Spleen (tissue), 7 donors: ENCODE data around the gene NOS1AP.
"Not testable (repeated sequence)": the region's sequence is repeated elsewhere in the genome, so short reads cannot be mapped to it uniquely, and the experiment has no call there.

Experiments
- CTCF ChIP-seq, 11 experiments: fragments of 200-600 bp in 7 of 11; fragments of 450-650 bp in 4 of 11; sonication (generic) in 4 of 11; IDR thresholded peaks in 8 of 11; conservative IDR thresholded peaks in 3 of 11; 1 replicate in 7 of 11; 2 replicates in 4 of 11; pipeline versions ENCODE4 v1.4.0 to v1.8.0; 2016 to 2021; ENCODE audit warnings: antibody characterized with exemption in 11 of 11, inconsistent platforms in 4 of 11, mild to moderate bottlenecking in 1 of 11
- POLR2A ChIP-seq, 3 donors: fragments of 450-650 bp; IDR thresholded peaks; one replicate each; pipeline ENCODE4 v1.5.1; 2017; ENCODE audit warnings: antibody characterized with exemption in 3 of 3, mild to moderate bottlenecking in 1 of 3
- POLR2AphosphoS5 ChIP-seq, 3 donors: sonication (generic); formaldehyde crosslinking; IDR thresholded peaks; one replicate each; pipeline ENCODE4 v1.5.1; 2017; ENCODE audit warnings: antibody characterized with exemption in 3 of 3
- donor health status: DM: no; HTN: no; CAD: no; lungs with moderate emphysema.
- donor health status: DM: no; HTN: no; CAD: no.
- donor health status: DM: no; HTN: no; CAD: no.

DNA sequence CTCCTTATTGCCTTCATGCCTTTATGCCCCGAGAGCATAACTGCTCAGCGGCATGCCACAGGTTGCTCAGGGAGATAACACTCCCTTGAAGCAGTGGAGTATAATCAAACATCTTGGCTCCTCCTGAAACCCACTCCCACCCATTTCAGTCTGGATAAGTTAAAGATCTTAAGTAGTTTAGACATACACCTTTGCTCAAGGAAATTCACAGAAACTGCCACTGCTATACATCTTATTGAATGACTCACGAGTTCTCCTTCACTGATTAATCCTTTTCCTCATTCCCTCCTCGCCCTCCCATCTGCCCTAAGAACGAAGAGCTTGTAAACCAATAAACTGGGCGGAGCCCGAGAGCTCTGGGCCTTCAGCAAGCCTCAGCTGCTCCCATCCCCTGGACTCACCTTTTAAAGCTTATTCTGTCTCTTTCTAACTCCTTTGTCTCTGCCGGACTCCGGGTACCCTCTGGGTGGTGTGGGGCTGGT, 350.0 kb downstream of the NOS1AP start:
- not testable (repeated sequence) for TF ChIP-seq CTCF (IDR thresholded peaks at IDR 0.05 in 8 of 11, conservative IDR thresholded peaks at IDR 0.05 in 3 of 11); POLR2A (IDR thresholded peaks at IDR 0.05); POLR2AphosphoS5 (IDR thresholded peaks at IDR 0.05)
